ENCODE measurements around the gene CCDC6.

CCDC6 gene

GRCh38 chr10:59812519-59813122 is 93.7 kb downstream of the CCDC6 start:
- Histone ChIP-seq H3K27me3 (ENCODE audit: control insufficient read depth, insufficient read depth, low read length) (no peaks in the 10 kb centered on the region), H3K9ac (ENCODE audit: low read length) (no peak overlapping the region), H3K27ac (ENCODE audit: low read depth, low read length) (no peak overlapping the region), H3K4me3 (ENCODE audit: low read depth, low read length) (no peak overlapping the region), H3K36me3 (ENCODE audit: control insufficient read depth, insufficient read depth, low read length) (peaks cover 55% of the 10 kb centered on the region), H3K4me1 (ENCODE audit: control insufficient read depth, insufficient read depth, low read length) (peaks cover 9% of the 10 kb centered on the region), H3K9me3 (ENCODE audit: control insufficient read depth, insufficient read depth, low read depth, low read length) (0 out of 2 replicates have a peak, but pooled peaks cover 4% of the 10 kb centered on the region)

DNA sequence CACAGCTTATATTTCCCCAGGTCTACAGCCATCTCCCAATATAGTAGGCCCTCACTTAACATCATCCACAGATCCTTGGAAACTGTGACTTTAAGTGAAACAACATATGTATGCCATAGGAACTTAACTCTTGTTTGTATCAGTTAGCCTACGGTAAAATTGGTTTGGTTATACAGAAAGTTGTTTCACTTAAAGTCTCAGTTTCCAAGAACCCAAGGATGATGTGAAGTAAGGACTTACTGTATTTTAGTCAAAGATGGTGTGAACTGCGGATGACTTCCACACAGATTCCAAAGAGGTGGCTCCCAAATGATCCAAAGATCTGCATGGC is 96.7 kb downstream of the CCDC6 start:
- no peaks in the 10 kb centered on the region for H3K27me3 ChIP-seq (ENCODE audit: control insufficient read depth, insufficient read depth, low read length)
- 0 out of 2 replicates have a peak, but pooled peaks cover 4% of the 10 kb centered on the region for H3K9me3 ChIP-seq (ENCODE audit: control insufficient read depth, insufficient read depth, low read depth, low read length)
- no peak overlapping the region for H3K27ac ChIP-seq (ENCODE audit: low read depth, low read length)
- H3K36me3 ChIP-seq (ENCODE audit: control insufficient read depth, insufficient read depth, low read length), result peaks cover 82% of the 10 kb centered on the region
- H3K4me3 ChIP-seq (ENCODE audit: low read depth, low read length), result no peak overlapping the region
- H3K4me1 ChIP-seq (ENCODE audit: control insufficient read depth, insufficient read depth, low read length), result peaks cover 9% of the 10 kb centered on the region
- H3K9ac ChIP-seq (ENCODE audit: low read length), result no peak overlapping the region

DNA sequence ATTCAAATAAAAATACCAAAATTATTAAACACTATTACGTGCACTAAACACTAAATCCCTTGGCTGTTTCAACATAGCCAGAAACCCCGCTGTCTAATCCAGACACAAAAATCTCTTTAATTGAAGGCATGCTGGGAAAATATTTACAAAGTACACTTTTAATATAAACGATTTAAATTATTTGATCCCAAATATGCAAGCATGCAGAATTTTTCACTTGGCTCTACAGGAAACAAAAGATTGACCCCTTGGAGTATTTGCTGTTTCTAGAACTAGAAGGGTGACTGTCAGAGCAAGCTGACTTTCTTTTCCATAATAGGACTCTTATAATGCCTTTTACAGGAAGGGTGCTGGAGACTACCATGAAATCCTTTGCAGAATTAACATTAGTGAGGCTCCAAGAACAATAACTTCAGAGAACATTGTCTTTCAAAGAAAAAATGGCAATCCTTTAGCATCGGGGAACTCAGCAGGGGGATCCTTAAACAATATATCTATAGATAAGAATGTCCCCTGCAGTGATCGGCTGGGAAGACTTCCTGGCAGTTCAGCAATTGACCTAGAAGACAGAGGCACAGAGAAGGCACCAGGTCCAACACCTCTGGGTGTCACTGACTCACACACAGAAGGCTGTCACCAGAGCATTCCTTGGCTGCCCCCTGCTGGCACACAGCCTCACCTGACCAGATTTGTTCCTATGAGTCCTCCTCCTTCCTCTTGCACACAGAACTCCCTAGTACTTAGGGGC is 97.3 kb downstream of the CCDC6 start:
- H3K27ac ChIP-seq (ENCODE audit: low read depth, low read length), result no peak overlapping the region
- peaks cover 9% of the 10 kb centered on the region for H3K4me1 ChIP-seq (ENCODE audit: control insufficient read depth, insufficient read depth, low read length)
- no peak overlapping the region for H3K9ac ChIP-seq (ENCODE audit: low read length)
- H3K27me3 ChIP-seq (ENCODE audit: control insufficient read depth, insufficient read depth, low read length), result no peaks in the 10 kb centered on the region
- peaks cover 85% of the 10 kb centered on the region for H3K36me3 ChIP-seq (ENCODE audit: control insufficient read depth, insufficient read depth, low read length)
- H3K4me3 ChIP-seq (ENCODE audit: low read depth, low read length), result no peak overlapping the region
- 0 out of 2 replicates have a peak, but pooled peaks cover 4% of the 10 kb centered on the region for H3K9me3 ChIP-seq (ENCODE audit: control insufficient read depth, insufficient read depth, low read depth, low read length)

DNA sequence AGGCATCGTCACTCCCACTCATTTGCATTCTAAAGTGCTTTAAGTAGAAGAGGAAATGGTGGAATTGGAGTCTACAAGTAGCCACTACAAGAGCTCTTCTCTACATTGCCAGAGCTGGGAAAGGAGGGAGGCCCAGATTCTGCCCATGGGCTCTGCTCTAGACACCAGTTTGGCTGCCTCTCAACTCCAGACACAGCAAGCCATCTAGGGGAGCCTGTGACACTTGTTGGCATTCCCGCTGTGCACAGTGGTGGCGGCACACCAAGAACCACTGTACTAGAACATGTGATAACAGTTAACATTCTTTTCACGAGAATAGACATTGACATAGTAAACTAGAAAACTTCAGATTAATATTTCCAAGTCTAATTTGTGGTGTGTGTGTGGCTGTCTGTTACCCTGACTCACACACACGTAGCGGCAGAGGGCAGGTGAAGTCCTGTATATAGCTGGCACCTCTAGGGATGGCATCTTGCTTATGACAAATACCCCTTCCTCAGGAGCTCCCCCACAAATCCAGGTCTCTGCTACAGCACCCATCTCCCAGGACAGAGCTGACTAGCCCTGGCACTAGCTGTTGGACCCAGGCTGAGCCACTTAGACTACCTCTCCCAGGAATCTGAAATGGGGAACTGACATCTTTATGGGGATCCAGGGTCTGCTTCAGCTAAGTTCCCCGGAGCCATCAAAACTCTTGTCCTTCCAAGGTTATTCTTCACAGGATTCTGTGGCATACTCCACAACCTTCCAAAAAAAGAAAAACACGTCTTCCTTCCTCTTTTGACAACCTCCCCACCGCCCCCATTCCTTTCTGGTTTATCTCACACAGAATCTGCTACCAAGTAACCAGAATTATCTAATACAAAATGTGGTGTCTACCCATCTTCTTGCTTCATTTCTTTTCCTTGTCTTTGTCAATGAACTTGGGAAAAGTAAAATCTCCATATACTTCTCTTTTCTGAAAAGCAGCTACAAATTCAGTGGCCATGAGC is 98.4 kb downstream of the CCDC6 start:
- Histone ChIP-seq H3K27ac (ENCODE audit: low read depth, low read length) (no peak overlapping the region), H3K27me3 (ENCODE audit: control insufficient read depth, insufficient read depth, low read length) (no peaks in the 10 kb centered on the region), H3K9ac (ENCODE audit: low read length) (no peak overlapping the region), H3K36me3 (ENCODE audit: control insufficient read depth, insufficient read depth, low read length) (peaks cover 85% of the 10 kb centered on the region), H3K4me3 (ENCODE audit: low read depth, low read length) (no peak overlapping the region), H3K9me3 (ENCODE audit: control insufficient read depth, insufficient read depth, low read depth, low read length) (0 out of 2 replicates have a peak, but pooled peaks cover 4% of the 10 kb centered on the region), H3K4me1 (ENCODE audit: control insufficient read depth, insufficient read depth, low read length) (peaks cover 9% of the 10 kb centered on the region)

- peaks cover 9% of the 10 kb centered on the region for H3K4me1 ChIP-seq (ENCODE audit: control insufficient read depth, insufficient read depth, low read length)
- no peak overlapping the region for H3K4me3 ChIP-seq (ENCODE audit: low read depth, low read length)
- H3K9me3 ChIP-seq (ENCODE audit: control insufficient read depth, insufficient read depth, low read depth, low read length), result no peaks in the 10 kb centered on the region
- no peak overlapping the region for H3K27ac ChIP-seq (ENCODE audit: low read depth, low read length)
- H3K9ac ChIP-seq (ENCODE audit: low read length), result no peak overlapping the region
- H3K36me3 ChIP-seq (ENCODE audit: control insufficient read depth, insufficient read depth, low read length), result peaks cover 75% of the 10 kb centered on the region
- no peaks in the 10 kb centered on the region for H3K27me3 ChIP-seq (ENCODE audit: control insufficient read depth, insufficient read depth, low read length)
Measured at GRCh38 chr10:59805014-59805413, 101.3 kb downstream of the CCDC6 start.

DNA sequence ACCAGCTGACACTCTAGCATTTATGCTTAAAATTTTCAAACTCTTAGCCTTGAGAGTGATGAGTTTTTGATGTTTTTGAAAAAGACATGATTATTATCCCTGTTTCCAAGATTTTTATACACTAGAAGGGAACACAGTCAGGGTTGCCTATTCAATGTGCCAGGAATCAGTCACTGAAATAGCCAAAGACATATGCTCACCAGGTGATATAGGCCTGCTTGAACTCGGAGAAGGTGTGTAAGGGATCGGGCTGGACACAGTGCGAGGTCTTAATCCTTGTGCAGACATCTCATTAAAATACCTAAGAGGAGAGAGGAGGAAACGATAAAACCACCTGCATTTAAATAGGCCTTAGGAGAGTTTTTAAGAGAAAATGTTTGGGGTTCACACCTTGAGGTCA is 102.1 kb downstream of the CCDC6 start:
- H3K27ac ChIP-seq (ENCODE audit: low read depth, low read length), result no peak overlapping the region
- H3K27me3 ChIP-seq (ENCODE audit: control insufficient read depth, insufficient read depth, low read length), result no peaks in the 10 kb centered on the region
- no peak overlapping the region for H3K4me3 ChIP-seq (ENCODE audit: low read depth, low read length)
- H3K9ac ChIP-seq (ENCODE audit: low read length), result no peak overlapping the region
- H3K9me3 ChIP-seq (ENCODE audit: control insufficient read depth, insufficient read depth, low read depth, low read length), result no peaks in the 10 kb centered on the region
- H3K4me1 ChIP-seq (ENCODE audit: control insufficient read depth, insufficient read depth, low read length), result peaks cover 7% of the 10 kb centered on the region
- H3K36me3 ChIP-seq (ENCODE audit: control insufficient read depth, insufficient read depth, low read length), result peaks cover 75% of the 10 kb centered on the region

DNA sequence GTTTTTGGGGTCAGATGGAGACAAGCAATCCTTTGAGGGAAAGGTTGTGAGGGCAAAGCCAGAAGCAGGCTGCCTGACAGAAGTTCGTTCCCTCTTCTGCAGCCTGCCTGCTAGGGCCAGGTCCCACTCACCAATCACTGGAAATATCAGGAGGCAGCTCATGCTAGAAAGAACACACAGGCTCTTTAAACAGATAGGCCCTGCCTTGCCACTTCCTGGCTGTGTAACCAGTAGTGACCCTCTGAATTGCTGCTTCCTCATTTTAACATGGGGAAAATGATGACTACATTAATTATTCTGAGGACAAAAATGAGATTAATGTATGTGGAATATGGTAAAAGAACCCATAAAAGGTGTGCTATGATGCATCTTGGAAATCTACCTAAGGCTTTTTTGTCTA is 102.6 kb downstream of the CCDC6 start:
- Histone ChIP-seq H3K27me3 (ENCODE audit: control insufficient read depth, insufficient read depth, low read length) (no peaks in the 10 kb centered on the region), H3K4me1 (ENCODE audit: control insufficient read depth, insufficient read depth, low read length) (peaks cover 5% of the 10 kb centered on the region; the same call in 1 of the 2 replicates), H3K4me3 (ENCODE audit: low read depth, low read length) (no peak overlapping the region), H3K9ac (ENCODE audit: low read length) (no peak overlapping the region), H3K9me3 (ENCODE audit: control insufficient read depth, insufficient read depth, low read depth, low read length) (no peaks in the 10 kb centered on the region), H3K27ac (ENCODE audit: low read depth, low read length) (no peak overlapping the region), H3K36me3 (ENCODE audit: control insufficient read depth, insufficient read depth, low read length) (peaks cover 75% of the 10 kb centered on the region)

GRCh38 chr10:59801171-59801570 is 105.2 kb downstream of the CCDC6 start:
- no peaks in the 10 kb centered on the region for H3K9me3 ChIP-seq (ENCODE audit: control insufficient read depth, insufficient read depth, low read depth, low read length)
- H3K9ac ChIP-seq (ENCODE audit: low read length), result no peak overlapping the region
- peaks cover 68% of the 10 kb centered on the region for H3K36me3 ChIP-seq (ENCODE audit: control insufficient read depth, insufficient read depth, low read length)
- no peaks in the 10 kb centered on the region for H3K4me1 ChIP-seq (ENCODE audit: control insufficient read depth, insufficient read depth, low read length)
- no peak overlapping the region for H3K27ac ChIP-seq (ENCODE audit: low read depth, low read length)
- no peak overlapping the region for H3K4me3 ChIP-seq (ENCODE audit: low read depth, low read length)
- H3K27me3 ChIP-seq (ENCODE audit: control insufficient read depth, insufficient read depth, low read length), result no peaks in the 10 kb centered on the region

- H3K27me3 ChIP-seq (ENCODE audit: control insufficient read depth, insufficient read depth, low read length), result no peaks in the 10 kb centered on the region
- H3K27ac ChIP-seq (ENCODE audit: low read depth, low read length), result no peak overlapping the region
- H3K9me3 ChIP-seq (ENCODE audit: control insufficient read depth, insufficient read depth, low read depth, low read length), result no peaks in the 10 kb centered on the region
- no peak overlapping the region for H3K9ac ChIP-seq (ENCODE audit: low read length)
- H3K36me3 ChIP-seq (ENCODE audit: control insufficient read depth, insufficient read depth, low read length), result peaks cover 60% of the 10 kb centered on the region
- no peaks in the 10 kb centered on the region for H3K4me1 ChIP-seq (ENCODE audit: control insufficient read depth, insufficient read depth, low read length)
- H3K4me3 ChIP-seq (ENCODE audit: low read depth, low read length), result no peak overlapping the region
Measured at GRCh38 chr10:59799421-59799820, 106.9 kb downstream of the CCDC6 start.

- no peaks in the 10 kb centered on the region for H3K9me3 ChIP-seq (ENCODE audit: control insufficient read depth, insufficient read depth, low read depth, low read length)
- H3K27ac ChIP-seq (ENCODE audit: low read depth, low read length), result no peak overlapping the region
- H3K27me3 ChIP-seq (ENCODE audit: control insufficient read depth, insufficient read depth, low read length), result no peaks in the 10 kb centered on the region
- H3K4me1 ChIP-seq (ENCODE audit: control insufficient read depth, insufficient read depth, low read length), result no peaks in the 10 kb centered on the region
- H3K36me3 ChIP-seq (ENCODE audit: control insufficient read depth, insufficient read depth, low read length), result peaks cover 63% of the 10 kb centered on the region
- H3K4me3 ChIP-seq (ENCODE audit: low read depth, low read length), result no peak overlapping the region
- H3K9ac ChIP-seq (ENCODE audit: low read length), result no peak overlapping the region
Measured at GRCh38 chr10:59793919-59794318, 112.4 kb downstream of the CCDC6 start.

- no peak overlapping the region for H3K27ac ChIP-seq (ENCODE audit: low read depth, low read length)
Measured at GRCh38 chr10:59792812-59793211, 113.5 kb downstream of the CCDC6 start.

More at GRCh38 chr10:59792812-59793211, 113.5 kb downstream of the CCDC6 start:
- Histone ChIP-seq H3K36me3 (ENCODE audit: control insufficient read depth, insufficient read depth, low read length) (peaks cover 58% of the 10 kb centered on the region), H3K9me3 (ENCODE audit: control insufficient read depth, insufficient read depth, low read depth, low read length) (no peaks in the 10 kb centered on the region), H3K4me1 (ENCODE audit: control insufficient read depth, insufficient read depth, low read length) (no peaks in the 10 kb centered on the region), H3K4me3 (ENCODE audit: low read depth, low read length) (no peak overlapping the region), H3K27me3 (ENCODE audit: control insufficient read depth, insufficient read depth, low read length) (no peaks in the 10 kb centered on the region), H3K9ac (ENCODE audit: low read length) (no peak overlapping the region)
